GM19438 (cell line): ENCODE measurements around the gene DNAAF6.

ENCODE experiments used
- ATAC-seq: cut with Tn5 transposase; IDR thresholded peaks from one replicate; pipeline ENCODE4 v1.9.1; 2021; ENCODE audit warnings: low read depth; ENCODE audit not compliant: unreplicated experiment

DNAAF6 gene

GRCh38 chrX:107290019-107290418 is 83.6 kb downstream of the DNAAF6 start:
- ATAC-seq, result no peak

GRCh38 chrX:107293056-107293455 is 86.6 kb downstream of the DNAAF6 start:
- ATAC-seq, result no peak
